HG03045 (cell line): ENCODE data around the gene SEC23IP.
"Not testable (repeated sequence)": the region's sequence is repeated elsewhere in the genome, so short reads cannot be mapped to it uniquely, and the experiment has no call there.

ENCODE experiments used
- ATAC-seq: cut with Tn5 transposase; IDR thresholded peaks from one replicate; pipeline ENCODE4 v1.9.1; 2021; ENCODE audit warnings: mild to moderate bottlenecking, moderate library complexity; ENCODE audit not compliant: unreplicated experiment

The SEC23IP gene

GRCh38 chr10:119892188-119893065 lies at the start of gene SEC23IP:
SEC23IP (plus strand) TSS chr10:119892730; CDS start chr10:119892783, 53 bp downstream.
- peak; percentile 99 for ATAC-seq

DNA sequence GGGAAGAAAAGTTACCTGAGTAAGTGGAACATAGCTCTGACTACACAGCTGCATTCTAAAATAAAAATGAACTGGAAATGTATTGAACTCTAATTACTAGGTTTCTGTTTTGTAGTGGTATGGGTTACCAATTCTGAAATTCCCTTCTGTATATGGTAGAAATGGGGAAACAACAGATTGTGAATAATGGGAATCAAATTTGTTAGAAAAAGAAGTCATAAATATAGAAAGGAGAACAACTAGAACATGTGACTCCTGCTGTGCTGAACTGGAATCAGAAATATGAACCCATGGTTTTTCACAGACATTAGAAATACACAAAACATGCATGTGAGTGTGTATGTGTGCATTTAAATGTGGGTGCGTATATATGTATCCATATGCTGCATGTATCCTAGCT lies 46.9 kb upstream of the SEC23IP start:
- no peak for ATAC-seq

- ATAC-seq = no peak
These were observed 43.3 kb upstream of the SEC23IP start for GRCh38 chr10:119849031-119849789.

DNA sequence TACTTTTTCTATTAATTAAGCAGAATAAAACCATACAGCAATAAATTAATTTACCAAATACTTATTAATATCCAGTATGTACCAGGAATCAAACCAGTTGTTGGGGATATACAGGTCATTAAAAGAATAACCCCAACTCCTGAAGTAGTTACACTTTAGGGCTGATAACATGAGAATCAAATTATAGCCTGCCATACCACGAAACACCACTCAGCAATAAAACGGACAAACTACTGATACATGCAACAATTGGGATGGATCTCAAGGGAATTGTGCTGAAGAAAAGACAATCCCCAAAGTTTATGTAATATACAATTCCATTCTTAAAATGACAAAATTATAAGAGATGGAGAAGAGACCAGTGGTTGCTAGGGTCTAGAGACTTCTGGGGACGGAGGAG lies 42.6 kb upstream of the SEC23IP start:
- no peak for ATAC-seq

DNA sequence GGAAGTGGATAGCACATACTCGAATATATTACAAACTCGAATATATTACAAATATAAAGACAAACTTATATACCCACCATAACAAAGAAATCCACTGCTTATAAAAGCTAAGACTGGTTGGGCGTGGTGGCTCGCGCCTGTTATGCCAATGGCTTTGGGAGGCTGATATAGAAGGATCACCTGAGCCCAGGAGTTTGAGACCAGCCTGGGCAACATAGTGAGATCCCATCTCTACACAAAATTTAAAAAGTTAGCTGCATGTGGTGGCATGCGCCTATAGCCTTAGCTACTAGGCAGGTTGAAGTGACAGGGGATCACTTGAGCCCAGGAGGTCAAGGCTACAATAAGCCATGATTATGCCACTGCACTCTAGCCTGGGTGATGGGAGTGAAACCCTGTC lies 40.3 kb upstream of the SEC23IP start:
- ATAC-seq = no peak

GRCh38 chr10:119852822-119853221 lies 39.7 kb upstream of the SEC23IP start:
- ATAC-seq = no peak

DNA sequence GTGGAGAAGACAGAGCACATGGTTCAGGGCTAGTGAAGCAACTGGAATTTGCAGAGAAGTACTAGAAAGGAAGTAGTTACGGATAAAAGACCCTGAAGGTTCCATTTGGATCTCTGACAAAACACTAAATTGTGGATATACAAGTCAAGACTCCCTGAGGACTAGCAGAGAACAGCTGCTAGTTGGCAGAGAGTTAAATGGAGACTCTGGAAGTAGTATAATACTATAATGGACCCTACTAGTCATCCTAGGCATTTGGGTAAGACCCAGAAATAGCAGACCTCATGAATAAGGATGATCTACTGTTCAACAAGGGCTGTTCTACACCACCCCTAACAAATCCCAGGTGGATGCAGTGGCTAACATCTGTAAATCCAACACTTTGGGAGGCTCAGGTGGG lies 39.0 kb upstream of the SEC23IP start:
- ATAC-seq = no peak

- ATAC-seq = no peak
These were observed 34.5 kb upstream of the SEC23IP start for GRCh38 chr10:119858063-119858462.

DNA sequence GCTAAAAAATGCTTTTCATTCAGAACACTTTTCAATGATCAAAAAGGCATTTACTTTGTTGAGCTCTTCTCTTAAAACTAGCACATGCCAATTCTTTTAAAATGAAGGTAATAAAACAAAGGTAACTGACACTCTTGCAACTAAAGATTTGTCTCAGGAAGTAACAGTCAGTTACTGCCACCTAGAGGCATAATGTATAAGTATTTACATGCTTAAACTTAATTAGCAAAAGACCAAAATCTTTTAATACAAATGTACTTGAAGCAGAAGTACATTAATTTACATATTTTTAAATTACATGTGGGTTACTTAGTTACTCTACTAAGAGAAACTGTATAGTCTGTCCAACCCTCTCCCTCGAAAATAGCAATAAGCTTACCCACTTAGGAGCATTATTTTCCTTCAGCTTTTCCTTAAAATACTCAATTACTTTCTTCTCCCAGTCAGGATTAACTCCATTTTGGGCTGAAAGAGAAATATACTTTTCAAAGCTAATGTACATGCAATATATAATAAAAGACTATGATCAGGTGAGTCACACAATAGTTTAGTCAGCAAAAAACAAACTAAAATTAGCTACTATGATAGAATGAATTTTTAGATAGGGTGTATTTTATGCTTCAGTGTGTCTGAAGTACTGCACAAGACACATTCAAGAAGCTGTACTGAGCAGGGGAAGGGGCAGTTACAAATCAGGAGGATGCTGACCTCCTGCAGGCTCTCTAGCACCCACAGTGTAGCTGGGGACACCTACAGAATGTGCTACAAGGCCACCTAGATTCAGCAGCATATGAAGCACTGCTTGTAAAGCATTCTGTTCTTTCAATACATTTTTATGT lies 32.9 kb upstream of the SEC23IP start:
- no peak for ATAC-seq

- no peak for ATAC-seq
These were observed 31.5 kb upstream of the SEC23IP start for GRCh38 chr10:119860866-119861607.

- ATAC-seq = no peak
These were observed 30.0 kb upstream of the SEC23IP start for GRCh38 chr10:119862524-119862923.

DNA sequence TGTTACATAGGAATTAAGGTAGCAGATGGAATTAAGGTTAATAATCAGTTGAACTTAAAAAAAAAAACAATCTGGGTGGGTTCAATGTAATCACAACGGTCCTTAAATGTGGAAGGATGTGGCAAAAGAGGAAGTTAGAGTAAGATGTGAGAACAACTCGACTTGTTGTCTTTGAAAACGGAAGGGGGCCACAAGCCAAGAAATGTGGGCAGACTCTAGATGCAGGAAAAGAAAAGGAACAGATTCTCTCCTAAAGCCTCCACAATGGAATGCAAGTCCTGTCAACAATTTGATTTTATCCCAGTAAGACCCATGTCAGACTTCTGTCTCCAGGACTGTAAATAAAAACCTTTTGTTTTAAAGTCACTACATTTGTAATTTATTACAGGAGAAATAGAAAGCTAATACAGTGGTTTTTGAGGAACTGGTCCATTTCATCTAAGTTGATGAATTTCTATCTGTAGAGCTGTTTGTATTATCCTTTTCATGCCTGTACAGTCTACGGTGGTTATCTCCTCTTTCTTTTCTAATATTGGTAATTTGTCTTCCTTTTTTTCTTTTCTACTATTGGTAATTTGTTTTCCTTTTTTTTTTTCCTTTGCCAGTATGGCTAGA lies 28.5 kb upstream of the SEC23IP start:
- ATAC-seq = no peak

DNA sequence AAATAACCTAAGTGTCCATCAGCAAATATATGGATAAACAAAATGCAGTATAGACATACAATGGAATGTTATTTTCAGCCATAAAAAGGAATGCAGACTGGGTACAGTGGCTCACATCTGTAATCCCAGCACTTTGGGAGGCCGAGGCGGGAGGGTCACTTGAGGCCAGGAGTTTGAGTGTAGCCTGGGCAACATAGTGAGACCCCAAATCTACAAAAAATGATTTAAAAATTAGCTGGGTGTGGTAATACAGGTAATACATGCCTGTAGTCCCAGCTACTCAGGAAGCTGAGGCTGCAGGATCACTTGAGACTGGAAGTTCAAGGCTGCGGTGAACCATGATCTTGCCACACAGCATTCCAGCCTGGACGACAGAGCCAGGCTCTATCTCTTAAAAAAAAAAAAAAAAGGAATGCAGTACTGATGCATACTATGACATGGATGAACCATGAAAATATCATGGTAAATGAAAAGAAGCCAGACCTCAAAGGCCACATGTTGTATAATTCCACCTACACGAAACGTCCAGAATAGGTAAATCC lies 26.8 kb upstream of the SEC23IP start:
- no peak for ATAC-seq

GRCh38 chr10:119867317-119867716 lies 25.2 kb upstream of the SEC23IP start:
- no peak for ATAC-seq

DNA sequence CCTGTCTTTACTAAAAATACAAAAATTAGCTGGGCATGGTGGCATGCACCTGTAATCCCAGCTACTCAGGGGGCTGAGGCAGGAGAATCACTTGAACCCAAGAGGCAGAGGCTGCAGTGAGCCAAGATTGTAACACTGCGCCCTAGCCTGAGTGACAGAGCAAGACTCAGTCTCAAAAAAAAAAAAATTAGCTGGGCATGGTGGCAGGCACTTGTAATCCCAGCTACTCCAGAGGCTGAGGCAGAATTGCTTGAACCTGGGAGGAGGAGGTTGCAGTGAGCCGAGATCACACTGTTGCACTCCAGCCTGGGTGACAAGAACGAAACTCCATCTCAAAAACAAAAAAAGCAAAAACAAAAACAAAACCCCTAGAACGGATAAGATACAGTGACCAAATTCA lies 23.1 kb upstream of the SEC23IP start:
- not testable (repeated sequence) for ATAC-seq

DNA sequence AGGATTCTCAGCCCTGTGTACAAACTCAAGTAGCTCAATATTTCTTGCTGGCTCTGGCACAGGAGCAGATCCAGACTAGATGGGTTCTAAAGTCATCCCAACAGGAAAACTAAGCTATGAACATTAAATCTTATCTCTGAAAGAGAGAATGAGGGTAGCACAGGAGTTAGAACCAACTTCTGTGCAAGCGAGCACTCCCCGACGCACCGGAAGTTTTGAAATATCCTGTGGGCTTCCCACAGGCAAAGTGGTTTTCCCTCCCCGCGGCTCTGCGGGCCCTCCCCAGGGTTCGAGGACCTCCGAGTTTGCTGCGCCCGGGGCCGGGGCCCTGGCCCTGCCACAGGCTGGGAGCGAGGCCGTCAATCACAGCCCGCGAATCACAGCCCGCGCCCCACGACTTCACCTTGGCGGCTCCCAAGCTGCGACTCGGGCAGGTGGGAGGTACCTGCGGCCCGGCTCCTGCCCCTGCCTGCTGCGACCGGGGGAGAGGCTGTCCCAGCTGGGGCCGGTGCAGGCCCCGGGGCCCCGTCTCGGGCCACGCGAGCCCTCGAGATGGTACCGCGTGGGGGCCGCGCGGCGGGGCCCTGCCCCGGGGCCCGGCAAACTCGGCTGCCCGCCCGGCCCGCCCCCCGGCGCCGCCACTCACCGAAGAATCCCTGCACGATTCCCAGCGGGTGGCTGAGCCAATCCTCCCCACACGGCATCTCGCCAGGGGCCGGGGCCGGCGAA lies 20.5 kb upstream of the SEC23IP start:
- ATAC-seq = peak; percentile 43

- peak; percentile 21 for ATAC-seq
These were observed 20.0 kb upstream of the SEC23IP start, which contains the start of gene MCMBP for GRCh38 chr10:119872610-119872859. MCMBP (minus strand) TSS chr10:119872843; CDS start chr10:119872584, 259 bp downstream.

- ATAC-seq = peak; percentile 91
These were observed 19.5 kb upstream of the SEC23IP start for GRCh38 chr10:119872860-119873681.
